Measurements from ENCODE around the gene AFF3.
"Not testable (repeated sequence)": the region's sequence is repeated elsewhere in the genome, so short reads cannot be mapped to it uniquely, and the experiment has no call there.

AFF3 gene

GRCh38 chr2:100148883-100149282 lies 6.5 kb upstream of the AFF3 start:
- no peak for DNase-seq (ENCODE audit: low read depth)

GRCh38 chr2:100146657-100146960 lies 4.2 kb upstream of the AFF3 start:
- DNase-seq (ENCODE audit: low read depth): no peak

- no peak for DNase-seq (ENCODE audit: low read depth)
Measured at GRCh38 chr2:100145893-100146656, 3.7 kb upstream of the AFF3 start.

DNA sequence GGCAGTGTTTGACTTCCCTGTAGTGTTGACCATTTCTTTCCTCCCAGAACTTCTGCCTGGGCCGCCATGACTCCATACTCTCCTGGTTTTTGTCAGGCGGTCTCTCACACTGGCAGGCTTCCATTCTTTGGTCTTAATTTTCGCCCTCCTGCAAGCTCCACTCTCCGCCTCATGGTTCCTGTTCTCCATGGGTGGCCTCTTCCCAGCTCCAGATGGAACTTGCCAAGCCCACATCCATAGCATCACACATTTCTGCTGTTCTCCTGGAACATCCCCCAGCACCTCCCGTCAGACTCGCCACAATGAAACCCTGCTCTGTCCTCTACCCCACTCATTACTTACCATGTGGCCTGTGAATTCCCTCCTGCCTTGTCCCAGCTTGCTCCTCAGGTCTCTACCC lies 896 bp upstream of the AFF3 start:
- no peak for DNase-seq (ENCODE audit: low read depth)

- no peak for DNase-seq (ENCODE audit: low read depth)
Measured at GRCh38 chr2:100141906-100142305, 484 bp downstream of the AFF3 start.

DNA sequence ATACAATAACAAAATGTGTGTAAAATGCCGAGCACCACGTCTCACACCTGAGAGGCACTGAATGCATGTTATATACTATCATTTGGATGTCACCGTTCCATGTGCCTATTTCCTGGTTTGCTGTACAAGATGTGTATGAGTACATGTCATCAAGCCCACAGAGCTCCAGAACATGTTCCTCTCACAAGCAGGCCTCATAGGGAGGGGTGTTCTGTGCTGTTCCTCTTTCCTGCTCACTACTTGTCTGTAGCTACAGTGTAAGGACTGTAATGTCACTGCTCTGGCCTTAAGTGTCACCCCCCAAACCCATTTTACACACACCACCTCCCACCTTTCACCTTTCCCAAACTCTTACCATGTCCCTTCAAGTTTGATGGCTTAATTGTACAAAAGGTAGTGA lies 1.8 kb downstream of the AFF3 start:
- no peak for DNase-seq (ENCODE audit: low read depth)

GRCh38 chr2:100137866-100138570 lies 4.4 kb downstream of the AFF3 start:
- no peak for DNase-seq (ENCODE audit: low read depth)

DNA sequence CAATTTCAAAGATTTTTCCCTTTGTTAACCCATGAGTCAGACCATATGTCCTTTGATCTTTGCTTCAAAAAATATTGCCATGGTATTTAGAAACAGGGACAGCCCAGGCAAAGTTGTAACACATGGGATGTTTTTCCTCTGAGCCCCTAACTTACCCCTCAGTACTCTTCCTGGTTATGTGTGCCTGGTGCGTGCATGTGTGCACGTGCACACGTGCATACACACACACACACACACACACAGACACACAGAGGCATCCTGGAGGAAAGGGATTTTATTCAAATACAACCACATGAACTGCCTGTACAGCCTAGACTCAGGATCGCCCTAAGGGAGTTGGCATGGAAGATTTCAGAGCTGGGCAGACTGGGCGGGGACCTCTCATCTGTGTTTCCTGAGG lies 5.1 kb downstream of the AFF3 start:
- no peak for DNase-seq (ENCODE audit: low read depth)

DNA sequence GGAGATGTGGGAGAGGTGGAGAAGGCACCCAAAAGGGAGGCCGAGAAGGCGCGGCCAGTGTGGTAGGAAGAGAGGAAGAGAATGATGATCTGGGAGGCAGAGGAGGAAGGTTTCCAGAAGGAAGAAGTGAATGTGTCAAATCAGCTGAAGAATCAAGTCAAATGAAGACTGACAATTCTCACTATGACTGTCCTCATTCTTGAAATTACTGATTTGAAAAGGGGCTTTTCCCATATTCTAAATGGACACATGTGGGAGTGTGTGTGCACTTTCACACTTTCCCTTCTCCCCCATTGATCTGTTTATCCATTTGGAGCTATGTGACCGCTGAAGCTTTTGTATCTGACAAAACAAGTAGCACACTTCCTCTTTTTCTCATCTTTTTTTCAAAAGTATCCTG lies 6.1 kb downstream of the AFF3 start:
- DNase-seq (ENCODE audit: low read depth): no peak

DNA sequence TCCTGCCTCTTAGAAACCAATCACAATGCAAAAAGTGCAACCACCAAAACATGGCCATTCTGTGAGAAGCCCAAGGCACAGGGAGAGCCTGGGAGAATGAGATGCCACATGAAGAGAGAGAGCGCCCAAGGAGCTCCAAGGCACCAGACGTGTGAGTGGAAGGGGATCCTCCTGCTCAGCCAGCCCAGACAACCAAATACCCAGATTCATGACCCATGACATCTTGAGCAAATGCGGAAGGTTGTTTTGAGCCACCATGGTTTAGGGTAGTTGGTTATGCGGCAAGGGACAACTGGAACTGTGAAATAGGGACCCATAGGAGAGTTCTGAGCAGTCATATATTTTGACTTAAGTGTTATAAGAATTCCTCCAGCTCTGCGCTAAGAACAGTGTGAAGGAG lies 7.0 kb downstream of the AFF3 start:
- DNase-seq (ENCODE audit: low read depth): no peak

GRCh38 chr2:100130595-100131391 lies 11.6 kb downstream of the AFF3 start:
- DNase-seq (ENCODE audit: low read depth): no peak

DNA sequence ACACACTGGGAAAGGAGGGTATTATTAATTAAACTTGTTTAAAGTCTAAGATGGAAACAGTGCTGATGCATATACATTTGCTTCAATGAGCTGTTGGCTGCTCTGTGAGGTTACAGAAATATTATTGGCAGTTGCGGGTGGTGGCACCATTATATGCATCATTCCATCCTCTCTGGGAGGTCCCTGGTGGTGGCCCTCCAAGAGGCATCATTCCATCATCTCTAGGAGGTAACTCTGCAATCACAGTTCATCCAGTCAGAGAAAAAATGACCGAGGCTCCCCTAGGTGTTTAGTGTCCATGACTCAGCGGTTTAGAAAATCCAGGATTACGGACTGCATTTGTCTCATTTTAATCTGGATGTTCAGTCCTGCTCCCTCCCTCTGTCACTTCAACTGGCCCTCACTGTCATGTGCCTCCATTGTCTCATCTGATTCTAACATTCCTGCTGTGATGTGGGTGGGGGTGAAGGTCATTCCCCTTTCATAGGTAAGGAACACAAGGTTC lies 15.4 kb downstream of the AFF3 start:
- DNase-seq (ENCODE audit: low read depth): no peak

GRCh38 chr2:100126201-100126600 lies 16.2 kb downstream of the AFF3 start:
- DNase-seq (ENCODE audit: low read depth): no peak

DNA sequence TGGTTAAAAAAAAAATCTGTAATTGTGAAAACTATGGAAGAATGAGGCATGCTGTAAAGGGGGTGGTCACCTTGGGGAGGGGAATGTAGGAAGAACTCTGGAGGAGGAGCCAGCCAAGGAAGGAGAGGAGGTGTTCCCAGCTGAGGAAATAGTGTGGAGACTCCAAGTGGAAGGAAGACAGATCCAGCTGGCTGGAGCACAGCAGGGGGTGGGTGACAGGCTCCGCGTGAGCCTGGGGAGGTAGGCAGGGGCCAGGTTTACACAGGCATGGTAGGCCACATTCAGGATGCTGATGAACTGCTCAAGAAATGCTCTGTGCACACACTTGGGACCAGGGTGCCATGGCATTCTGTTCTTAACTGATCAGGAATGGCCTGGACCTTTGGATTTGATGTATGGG lies 16.8 kb downstream of the AFF3 start:
- DNase-seq (ENCODE audit: low read depth): no peak

DNA sequence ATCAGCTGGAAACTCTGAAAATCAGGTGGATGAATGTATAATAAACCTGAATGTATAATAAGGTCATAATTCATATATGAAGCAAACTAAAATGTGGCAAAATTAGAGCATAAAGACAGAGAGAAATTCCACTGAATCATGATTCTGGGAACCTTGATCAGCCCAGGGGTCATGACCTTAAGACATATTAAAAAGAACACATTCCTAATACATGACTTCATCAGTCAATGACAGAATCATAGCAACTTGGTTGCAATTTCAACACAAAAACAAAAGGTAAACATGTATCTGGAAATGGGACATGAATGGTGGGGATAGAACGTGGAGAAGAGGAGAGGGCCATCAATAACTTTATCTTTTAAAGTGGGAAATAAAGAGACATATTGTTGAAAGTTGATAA lies 17.6 kb downstream of the AFF3 start:
- DNase-seq (ENCODE audit: low read depth): peak; percentile 36

GRCh38 chr2:100121124-100121718 lies 21.2 kb downstream of the AFF3 start:
- no peak for DNase-seq (ENCODE audit: low read depth)

GRCh38 chr2:100119235-100119634 lies 23.2 kb downstream of the AFF3 start:
- no peak for DNase-seq (ENCODE audit: low read depth)

DNA sequence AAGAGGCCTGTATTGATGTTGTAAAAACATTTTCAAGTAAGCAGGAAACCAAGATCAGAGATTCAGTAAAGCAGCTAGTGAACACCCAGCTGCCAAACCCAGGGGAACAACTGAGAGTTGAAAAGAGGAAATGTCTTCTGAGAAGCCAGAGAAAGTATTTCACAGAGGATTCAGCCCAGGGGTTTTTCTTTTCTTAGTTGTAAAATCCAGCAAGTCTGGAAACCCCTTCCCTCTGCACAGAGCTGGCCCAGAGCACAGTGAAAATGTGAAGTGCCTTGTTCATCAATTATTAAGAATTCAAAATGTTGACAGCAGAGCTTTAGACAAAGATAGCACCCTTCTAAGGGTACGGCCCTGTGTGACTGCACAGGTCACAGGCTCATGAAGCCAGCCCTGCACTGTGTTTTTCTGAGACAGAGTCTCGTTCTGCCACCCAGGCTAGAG lies 28.4 kb downstream of the AFF3 start:
- no peak for DNase-seq (ENCODE audit: low read depth)

- no peak for DNase-seq (ENCODE audit: low read depth)
Measured at GRCh38 chr2:100110614-100111000, 31.8 kb downstream of the AFF3 start.

DNA sequence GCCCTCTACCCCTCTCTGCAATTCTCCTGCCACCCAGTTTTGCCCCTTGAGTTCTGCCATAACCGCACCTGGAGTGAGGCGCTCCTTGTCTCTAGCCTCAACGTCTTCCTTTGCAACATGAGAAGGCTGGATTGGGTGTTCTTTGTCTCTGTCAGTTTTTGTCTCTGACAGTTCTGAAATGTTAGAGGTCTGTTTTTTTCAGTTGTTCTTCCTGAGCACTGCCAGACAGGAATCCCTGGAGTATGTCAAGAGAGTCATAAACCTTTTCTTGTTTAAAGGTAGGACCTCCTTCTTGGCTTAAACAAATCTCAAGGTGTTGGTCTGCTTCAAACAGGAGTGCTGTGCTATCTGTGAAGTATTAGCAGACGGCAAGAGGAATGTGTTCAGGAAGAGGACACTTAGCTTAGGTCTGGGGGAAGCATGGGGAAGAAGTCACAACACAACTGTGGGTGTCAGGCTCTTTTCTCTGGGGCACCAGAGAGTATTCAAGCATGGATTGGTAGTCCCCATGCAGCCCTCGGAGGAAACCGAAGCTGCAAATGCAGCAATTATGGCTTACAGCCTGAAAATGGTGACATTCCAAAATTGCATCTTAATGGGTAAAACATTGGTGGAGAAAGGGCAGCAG lies 32.3 kb downstream of the AFF3 start:
- DNase-seq (ENCODE audit: low read depth): no peak

DNA sequence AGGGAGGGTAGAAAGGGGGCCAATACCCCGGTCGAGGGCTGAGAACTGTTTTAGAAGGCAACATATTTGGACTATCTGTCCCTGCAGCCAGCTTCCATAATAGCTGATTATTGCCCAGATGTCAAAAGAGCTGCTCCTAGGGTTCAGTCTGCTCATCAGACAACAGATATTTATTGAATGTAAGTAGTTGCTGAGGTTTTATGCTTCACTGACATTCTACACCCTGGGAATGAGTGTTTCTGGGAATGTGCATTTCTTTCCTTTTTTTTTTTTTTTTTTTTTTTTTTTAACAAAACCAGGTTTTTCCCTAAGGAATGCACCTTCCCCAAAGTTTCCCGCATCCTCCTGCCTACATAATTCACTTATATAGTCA lies 33.8 kb downstream of the AFF3 start:
- DNase-seq (ENCODE audit: low read depth): not testable (repeated sequence)
